Measurements from ENCODE around the gene SMR3A. TPM values are rescaled to one million over a fixed set of nuclear protein-coding genes. Genes with fewer than 3 reads are reported as not detected.

Gene SMR3A
- total RNA-seq = not detected

- Histone ChIP-seq H3K4me3 (replicated peaks in 1 of 3) (no peak within 1 kb of the TSS), H3K4me1 (peaks cover 0 to 10% of the 10 kb centered on the region in 2 donors), H3K27me3 (no peaks in the 10 kb centered on the region), H3K9me3 (no peaks in the 10 kb centered on the region), H3K36me3 (no peaks in the 10 kb centered on the region), H3K27ac (peak within 1 kb of the TSS in 1 of 3 donors; percentile 9)
- no peak for TF ChIP-seq POLR2A (IDR thresholded peaks at IDR 0.05)
- no peak for TF ChIP-seq CTCF (IDR thresholded peaks at IDR 0.05)
- DNase-seq = no peak
- WGBS, 2 donors = 48 to 62% methylated on average over 3 of the region's 3 CpGs
- intact Hi-C loops (cut with DNase I) = no loop called here
Observed at GRCh38 chr4:70360460-70360859, at the start of gene SMR3A. Gene SMR3A, plus strand, starts transcription at chr4:70360760. Its CDS starts 1,356 bp downstream, at chr4:70362116.

GRCh38 chr4:70313736-70314135 lies 46.8 kb upstream of the SMR3A start:
- H3K9me3 ChIP-seq = no peaks in the 10 kb centered on the region
- intact Hi-C loops (cut with DNase I) = no loop called here
- DNase-seq = no peak
- no peak for TF ChIP-seq POLR2A (IDR thresholded peaks at IDR 0.05)
- TF ChIP-seq CTCF (IDR thresholded peaks at IDR 0.05) = no peak
- H3K27ac ChIP-seq = no peak overlapping the region
- no peaks in the 10 kb centered on the region for H3K4me1 ChIP-seq
- no peak overlapping the region for H3K4me3 ChIP-seq (replicated peaks in 1 of 3)
- no peaks in the 10 kb centered on the region for H3K27me3 ChIP-seq
- H3K36me3 ChIP-seq = no peaks in the 10 kb centered on the region

- H3K9me3 ChIP-seq = no peaks in the 10 kb centered on the region
- 44 to 60% methylated on average over 1 of the region's 1 CpG for WGBS, 2 donors
- DNase-seq = no peak
- H3K27ac ChIP-seq = no peak overlapping the region
- intact Hi-C loops (cut with DNase I) = no loop called here
- no peaks in the 10 kb centered on the region for H3K27me3 ChIP-seq
- TF ChIP-seq CTCF (IDR thresholded peaks at IDR 0.05) (peak in 3 of 6 experiments; percentile 22 to 32 (median 28)), POLR2A (IDR thresholded peaks at IDR 0.05) (no peak)
- H3K36me3 ChIP-seq = no peaks in the 10 kb centered on the region
- H3K4me3 ChIP-seq (replicated peaks in 1 of 3) = no peak overlapping the region
- no peaks in the 10 kb centered on the region for H3K4me1 ChIP-seq
Observed at GRCh38 chr4:70315928-70316327, 44.6 kb upstream of the SMR3A start.

- no peak overlapping the region for H3K4me3 ChIP-seq (replicated peaks in 1 of 3)
- H3K4me1 ChIP-seq = no peaks in the 10 kb centered on the region
- no peak for DNase-seq
- TF ChIP-seq POLR2A (IDR thresholded peaks at IDR 0.05) (no peak), CTCF (IDR thresholded peaks at IDR 0.05) (no peak)
- WGBS, 2 donors = 91 to 96% methylated on average over 2 of the region's 2 CpGs
- H3K36me3 ChIP-seq = no peaks in the 10 kb centered on the region
- intact Hi-C loops (cut with DNase I) = no loop called here
- no peak overlapping the region for H3K27ac ChIP-seq
- H3K27me3 ChIP-seq = no peaks in the 10 kb centered on the region
- no peaks in the 10 kb centered on the region for H3K9me3 ChIP-seq
Observed at GRCh38 chr4:70326052-70326451, 34.5 kb upstream of the SMR3A start.

- intact Hi-C loops (cut with DNase I) = no loop called here
- Histone ChIP-seq H3K27ac (no peak within 1 kb of the TSS), H3K4me1 (peaks cover 0 to 10% of the 10 kb centered on the region in 2 donors), H3K27me3 (no peaks in the 10 kb centered on the region), H3K9me3 (no peaks in the 10 kb centered on the region), H3K4me3 (replicated peaks in 1 of 3) (no peak within 1 kb of the TSS), H3K36me3 (no peaks in the 10 kb centered on the region)
- no peak for DNase-seq
- TF ChIP-seq POLR2A (IDR thresholded peaks at IDR 0.05) = no peak
- TF ChIP-seq CTCF (IDR thresholded peaks at IDR 0.05) = no peak
- 98% methylated on average over 3 of the region's 3 CpGs for WGBS, 2 donors
Observed at GRCh38 chr4:70334681-70335080, 25.9 kb upstream of the SMR3A start, which contains the start of gene CABS1. Gene CABS1, plus strand, starts transcription at chr4:70334981. Its CDS starts 59 bp downstream, at chr4:70335040.
